Measurements from ENCODE around the gene ANKRD55. TPM values are rescaled to one million over a fixed set of nuclear protein-coding genes. Genes with fewer than 3 reads are reported as not detected.
"Not testable (repeated sequence)": the region's sequence is repeated elsewhere in the genome, so short reads cannot be mapped to it uniquely, and the experiment has no call there.

Gene ANKRD55
- total and polyA plus RNA-seq, 2 donors (not counting 1 experiment from before 2014, with no cell fraction given): not detected

DNA sequence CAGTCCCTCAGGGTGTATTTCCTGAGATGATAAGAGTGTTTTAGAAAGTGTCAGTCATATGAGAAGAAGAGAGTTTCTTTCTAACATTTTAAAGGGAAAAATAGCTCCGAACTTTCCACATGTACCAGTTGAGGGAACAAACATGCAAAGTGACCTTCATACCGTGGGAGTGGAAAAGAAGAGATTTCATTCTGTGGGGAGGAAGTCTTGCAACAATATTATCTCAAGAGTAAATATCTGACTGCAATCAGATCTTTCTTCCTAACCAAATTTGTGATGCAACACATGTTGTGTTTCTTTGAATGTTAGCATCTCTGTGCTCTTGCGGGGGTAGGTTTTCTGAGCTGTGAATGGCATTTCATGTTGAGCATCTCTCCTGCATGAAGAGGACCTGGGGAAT is 30.6 kb downstream of the ANKRD55 start:
- Histone ChIP-seq H3K9me3 (ENCODE audit: control insufficient read depth, insufficient read depth, low read depth, low read length) (no peaks in the 10 kb centered on the region), H3K27me3 (ENCODE audit: control insufficient read depth, insufficient read depth, low read length) (no peaks in the 10 kb centered on the region), H3K27ac (ENCODE audit: insufficient read depth, low read length) (no peak overlapping the region), H4K20me1 (ENCODE audit: control insufficient read depth, extremely low read depth, insufficient read depth, low read length) (no peaks in the 10 kb centered on the region), H3K4me2 (ENCODE audit: extremely low read depth, insufficient read depth, low read length) (no peak overlapping the region), H2AFZ (ENCODE audit: low read length) (no peak overlapping the region), H3K79me2 (ENCODE audit: control insufficient read depth, insufficient read depth, low read length) (no peaks in the 10 kb centered on the region), H3K9ac (ENCODE audit: insufficient read depth, low read length) (no peak overlapping the region), H3K4me3 (replicated peaks in 1 of 4; ENCODE audit: control extremely low read depth in 1 of 4, insufficient read depth in 1 of 4, low read depth in 3 of 4, low read length in 4 of 4) (no peak overlapping the region), H3K4me1 (ENCODE audit: control insufficient read depth, extremely low read depth, insufficient read depth, low read length) (peaks cover 18% of the 10 kb centered on the region), H3K36me3 (ENCODE audit: control insufficient read depth, insufficient read depth, low read length) (no peaks in the 10 kb centered on the region)
- DNase-seq (ENCODE audit: low read depth in 2 of 2): peak in 1 of 2 donors; percentile 58
- TF ChIP-seq, protein P1, sequence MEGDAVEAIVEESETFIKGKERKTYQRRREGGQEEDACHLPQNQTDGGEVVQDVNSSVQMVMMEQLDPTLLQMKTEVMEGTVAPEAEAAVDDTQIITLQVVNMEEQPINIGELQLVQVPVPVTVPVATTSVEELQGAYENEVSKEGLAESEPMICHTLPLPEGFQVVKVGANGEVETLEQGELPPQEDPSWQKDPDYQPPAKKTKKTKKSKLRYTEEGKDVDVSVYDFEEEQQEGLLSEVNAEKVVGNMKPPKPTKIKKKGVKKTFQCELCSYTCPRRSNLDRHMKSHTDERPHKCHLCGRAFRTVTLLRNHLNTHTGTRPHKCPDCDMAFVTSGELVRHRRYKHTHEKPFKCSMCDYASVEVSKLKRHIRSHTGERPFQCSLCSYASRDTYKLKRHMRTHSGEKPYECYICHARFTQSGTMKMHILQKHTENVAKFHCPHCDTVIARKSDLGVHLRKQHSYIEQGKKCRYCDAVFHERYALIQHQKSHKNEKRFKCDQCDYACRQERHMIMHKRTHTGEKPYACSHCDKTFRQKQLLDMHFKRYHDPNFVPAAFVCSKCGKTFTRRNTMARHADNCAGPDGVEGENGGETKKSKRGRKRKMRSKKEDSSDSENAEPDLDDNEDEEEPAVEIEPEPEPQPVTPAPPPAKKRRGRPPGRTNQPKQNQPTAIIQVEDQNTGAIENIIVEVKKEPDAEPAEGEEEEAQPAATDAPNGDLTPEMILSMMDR (conservative IDR thresholded peaks at IDR 0.05 in 1 of 2, IDR thresholded peaks at IDR 0.05 in 1 of 2; ENCODE audit: low read depth in 1 of 2, low read length in 2 of 2): no peak
- TF ChIP-seq EZH2 (IDR thresholded peaks at IDR 0.05; ENCODE audit: low read length, missing control alignments): no peak

DNA sequence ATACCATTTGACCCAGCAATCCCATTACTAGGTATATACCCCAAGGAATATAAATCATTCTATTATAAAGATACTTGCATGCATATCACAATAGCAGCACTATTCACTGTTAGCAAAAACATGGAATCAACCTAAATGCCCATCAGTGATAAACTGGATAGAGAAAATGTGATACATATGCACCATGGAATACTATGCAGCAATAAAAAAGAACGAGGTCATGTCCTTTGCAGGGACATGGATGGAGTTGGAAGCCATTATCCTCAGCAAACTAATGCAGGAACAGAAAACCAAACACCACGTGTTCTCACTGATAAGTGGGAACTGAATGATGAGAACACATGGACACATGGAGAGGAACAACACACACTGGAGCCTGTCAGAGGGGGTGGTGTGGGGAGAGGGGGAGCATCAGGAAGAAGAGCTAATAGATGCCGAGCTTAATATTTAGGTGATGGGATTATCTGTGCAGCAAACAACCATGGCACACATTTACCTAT is 31.3 kb downstream of the ANKRD55 start:
- not testable (repeated sequence) for H3K9ac ChIP-seq (ENCODE audit: insufficient read depth, low read length); H3K9me3 ChIP-seq (ENCODE audit: control insufficient read depth, insufficient read depth, low read depth, low read length)
- H3K4me1 ChIP-seq (ENCODE audit: control insufficient read depth, extremely low read depth, insufficient read depth, low read length): peaks cover 13% of the 10 kb centered on the region

DNA sequence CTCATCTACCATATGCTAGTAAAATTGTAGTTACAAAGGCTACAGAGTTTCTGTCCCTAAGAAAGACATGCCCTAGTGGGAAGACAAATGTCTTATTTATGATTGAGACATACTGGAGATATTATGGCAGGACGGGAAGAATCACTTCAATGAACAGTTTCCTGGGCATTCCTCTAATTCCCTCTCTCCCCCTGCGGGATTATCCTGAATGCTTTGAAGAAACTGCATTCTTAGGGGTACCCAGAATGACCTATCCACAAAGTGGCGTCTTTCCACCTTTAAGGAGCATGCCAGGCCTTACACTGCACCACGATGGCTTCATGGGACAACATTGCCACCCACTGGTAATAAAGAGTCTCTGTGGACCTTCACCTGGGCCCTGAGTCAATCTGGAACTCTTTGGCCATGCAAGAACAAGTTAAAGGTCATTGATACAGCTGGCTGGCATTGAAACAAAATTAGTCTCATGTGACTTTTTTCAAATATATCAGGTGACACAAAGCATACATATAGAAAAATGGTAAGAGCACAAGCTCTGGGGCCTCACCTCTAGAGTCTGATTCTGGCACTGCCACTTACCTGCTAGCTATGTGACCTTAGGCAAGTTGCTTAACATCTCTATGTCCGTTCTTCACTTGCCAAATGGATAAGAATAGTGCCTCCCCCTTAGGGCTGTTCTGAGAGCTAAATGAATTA is 32.0 kb downstream of the ANKRD55 start:
- Histone ChIP-seq H4K20me1 (ENCODE audit: control insufficient read depth, extremely low read depth, insufficient read depth, low read length) (no peaks in the 10 kb centered on the region), H3K4me1 (ENCODE audit: control insufficient read depth, extremely low read depth, insufficient read depth, low read length) (peaks cover 9% of the 10 kb centered on the region), H3K9me3 (ENCODE audit: control insufficient read depth, insufficient read depth, low read depth, low read length) (no peaks in the 10 kb centered on the region), H2AFZ (ENCODE audit: low read length) (no peak overlapping the region), H3K79me2 (ENCODE audit: control insufficient read depth, insufficient read depth, low read length) (no peaks in the 10 kb centered on the region), H3K27ac (ENCODE audit: insufficient read depth, low read length) (no peak overlapping the region), H3K36me3 (ENCODE audit: control insufficient read depth, insufficient read depth, low read length) (no peaks in the 10 kb centered on the region), H3K27me3 (ENCODE audit: control insufficient read depth, insufficient read depth, low read length) (no peaks in the 10 kb centered on the region), H3K4me2 (ENCODE audit: extremely low read depth, insufficient read depth, low read length) (no peak overlapping the region), H3K9ac (ENCODE audit: insufficient read depth, low read length) (no peak overlapping the region), H3K4me3 (replicated peaks in 1 of 4; ENCODE audit: control extremely low read depth in 1 of 4, insufficient read depth in 1 of 4, low read depth in 3 of 4, low read length in 4 of 4) (no peak overlapping the region)
- DNase-seq (ENCODE audit: low read depth in 2 of 2): peak; percentile 64 to 83
- TF ChIP-seq, protein P1 (conservative IDR thresholded peaks at IDR 0.05 in 1 of 2, IDR thresholded peaks at IDR 0.05 in 1 of 2; ENCODE audit: low read depth in 1 of 2, low read length in 2 of 2): peak; percentile 58 to 74
- no peak for TF ChIP-seq EZH2 (IDR thresholded peaks at IDR 0.05; ENCODE audit: low read length, missing control alignments)

More for the DNA sequence above, 31.3 kb downstream of the ANKRD55 start:
- not testable (repeated sequence) for H3K27me3 ChIP-seq (ENCODE audit: control insufficient read depth, insufficient read depth, low read length); H4K20me1 ChIP-seq (ENCODE audit: control insufficient read depth, extremely low read depth, insufficient read depth, low read length); H3K4me2 ChIP-seq (ENCODE audit: extremely low read depth, insufficient read depth, low read length); H3K79me2 ChIP-seq (ENCODE audit: control insufficient read depth, insufficient read depth, low read length); H2AFZ ChIP-seq (ENCODE audit: low read length); DNase-seq (ENCODE audit: low read depth in 2 of 2); H3K27ac ChIP-seq (ENCODE audit: insufficient read depth, low read length); H3K4me3 ChIP-seq (replicated peaks in 1 of 4; ENCODE audit: control extremely low read depth in 1 of 4, insufficient read depth in 1 of 4, low read depth in 3 of 4, low read length in 4 of 4); H3K36me3 ChIP-seq (ENCODE audit: control insufficient read depth, insufficient read depth, low read length)

Data from fibroblast of lung (primary cell).